Neural cell (in vitro differentiated cells): ENCODE measurements around the gene NECTIN1. TPM values are rescaled to one million over a fixed set of nuclear protein-coding genes. Genes with fewer than 3 reads are reported as not detected.

ENCODE experiments used
- H2AFZ ChIP-seq: fragments of 200-600, 300-800 bp; sonication (generic), shearing (Covaris generic); 2 replicates; pipeline ENCODE4 v1.6.0; 2014; ENCODE audit warnings: low read depth, mild to moderate bottlenecking, antibody characterized with exemption, low read length, moderate library complexity
- H3F3A ChIP-seq: fragments of 200-600 bp; shearing (Covaris generic); 2 replicates; pipeline ENCODE4 v1.6.1; 2016; ENCODE audit warnings: mild to moderate bottlenecking, moderate library complexity, mixed read lengths, antibody characterized with exemption, low read length; ENCODE audit not compliant: insufficient read depth, poor library complexity, severe bottlenecking
- H3K27ac ChIP-seq: fragments of 200-600, 300-800 bp; sonication (generic), shearing (Covaris generic); 2 replicates; pipeline ENCODE4 v1.5.1; 2014; ENCODE audit warnings: mild to moderate bottlenecking, low read length, moderate library complexity
- H3K27me3 ChIP-seq: fragments of 300-800, 200-600 bp; sonication (generic), shearing (Covaris generic); 2 replicates; pipeline ENCODE4 v1.6.0; 2014; ENCODE audit warnings: mild to moderate bottlenecking, low read depth, low read length, moderate library complexity; ENCODE audit not compliant: insufficient read depth
- H3K36me3 ChIP-seq: fragments of 300-800, 200-600 bp; sonication (generic), shearing (Covaris generic); 2 replicates; pipeline ENCODE4 v1.5.1; 2014; ENCODE audit warnings: mild to moderate bottlenecking, antibody characterized with exemption, low read length, moderate library complexity; ENCODE audit not compliant: insufficient read depth
- H3K4me2 ChIP-seq: fragments of 300-800, 200-600 bp; sonication (generic), shearing (Covaris generic); 2 replicates; pipeline ENCODE4 v1.6.0; 2014; ENCODE audit warnings: mild to moderate bottlenecking, low read length
- H3K4me3 ChIP-seq: fragments of 300-800, 200-600 bp; sonication (generic), shearing (Covaris generic); 2 replicates; pipeline ENCODE4 v1.5.1; 2014; ENCODE audit warnings: mild to moderate bottlenecking, low read length, moderate library complexity
- H3K79me2 ChIP-seq: fragments of 200-600 bp; shearing (Covaris generic); replicated peaks from 2 replicates; pipeline ENCODE4 v1.6.0; 2014; ENCODE audit warnings: mild to moderate bottlenecking, low read length, moderate library complexity; ENCODE audit not compliant: insufficient read depth
- H3K9ac ChIP-seq: fragments of 300-800, 200-600 bp; sonication (generic), shearing (Covaris generic); 2 replicates; pipeline ENCODE4 v1.6.1; 2016; ENCODE audit warnings: mild to moderate bottlenecking, low read length, mixed read lengths
- H3K9me2 ChIP-seq: fragments of 200-600 bp; shearing (Covaris generic); 2 replicates; pipeline ENCODE4 v1.6.1; 2016; ENCODE audit warnings: mild to moderate bottlenecking, low read length, mixed read lengths; ENCODE audit not compliant: insufficient read depth
- H3K9me3 ChIP-seq: fragments of 200-600, 300-800 bp; sonication (generic), shearing (Covaris generic); 2 replicates; pipeline ENCODE4 v1.6.1; 2016; ENCODE audit warnings: mild to moderate bottlenecking, mixed run types, low read length, moderate library complexity, mixed read lengths
- H4K20me1 ChIP-seq: fragments of 200-600 bp; shearing (Covaris generic); 2 replicates; pipeline ENCODE4 v1.6.1; 2016; ENCODE audit warnings: mild to moderate bottlenecking, mixed run types; ENCODE audit not compliant: insufficient read depth
- EP300 ChIP-seq: fragments of 450-650 bp; conservative IDR thresholded peaks from 2 replicates; pipeline ENCODE4 v1.6.1; 2014; ENCODE audit warnings: antibody characterized with exemption, mild to moderate bottlenecking, moderate library complexity; ENCODE audit not compliant: poor library complexity, severe bottlenecking
- EZH2 ChIP-seq: fragments of 200-600, 300-800 bp; shearing (Covaris generic), sonication (generic); IDR thresholded peaks from 2 replicates; pipeline ENCODE4 v1.6.1; 2014; ENCODE audit warnings: antibody characterized with exemption, low read length, borderline replicate concordance, mild to moderate bottlenecking; ENCODE audit not compliant: insufficient read depth, poor library complexity, severe bottlenecking
- MXI1 ChIP-seq: fragments of 450-650 bp; conservative IDR thresholded peaks from 2 replicates; pipeline ENCODE4 v1.6.1; 2014; ENCODE audit warnings: antibody characterized with exemption, mild to moderate bottlenecking; ENCODE audit not compliant: poor library complexity, severe bottlenecking
- POLR2AphosphoS5 ChIP-seq: IDR thresholded peaks from 2 replicates; pipeline ENCODE4 v1.6.1; 2012
- RAD21 ChIP-seq: fragments of 450-650 bp; conservative IDR thresholded peaks from 2 replicates; pipeline ENCODE4 v1.6.1; 2014; ENCODE audit warnings: antibody characterized with exemption, mild to moderate bottlenecking, moderate library complexity
- REST ChIP-seq: IDR thresholded peaks from 2 replicates; pipeline ENCODE4 v1.6.1; 2012; ENCODE audit warnings: borderline replicate concordance
- SMC3 ChIP-seq: fragments of 450-650 bp; conservative IDR thresholded peaks from 2 replicates; pipeline ENCODE4 v1.6.1; 2014; ENCODE audit warnings: antibody characterized with exemption, mild to moderate bottlenecking, moderate library complexity; ENCODE audit not compliant: poor library complexity
- TAF1 ChIP-seq: IDR thresholded peaks from 2 replicates; pipeline ENCODE4 v1.6.1; 2012; ENCODE audit warnings: low read depth
- polyA plus RNA-seq: library from polyadenylated mRNA; depleted of rRNA; stranded (reverse); fragments of >200 nt; gene quantifications from 2 replicates; pipeline ENCODE4 v1.2.3, GENCODE V29; 2014
- TF ChIP-seq, protein P1 (sequence below): fragments of 450-650 bp; IDR thresholded peaks from 2 replicates; pipeline ENCODE4 v1.5.1; 2014; ENCODE audit warnings: antibody characterized with exemption, mild to moderate bottlenecking, moderate library complexity; ENCODE audit not compliant: poor library complexity, severe bottlenecking

The NECTIN1 gene
- polyA plus RNA-seq, 1 donor from 2014 or later, result 5.6 TPM

DNA sequence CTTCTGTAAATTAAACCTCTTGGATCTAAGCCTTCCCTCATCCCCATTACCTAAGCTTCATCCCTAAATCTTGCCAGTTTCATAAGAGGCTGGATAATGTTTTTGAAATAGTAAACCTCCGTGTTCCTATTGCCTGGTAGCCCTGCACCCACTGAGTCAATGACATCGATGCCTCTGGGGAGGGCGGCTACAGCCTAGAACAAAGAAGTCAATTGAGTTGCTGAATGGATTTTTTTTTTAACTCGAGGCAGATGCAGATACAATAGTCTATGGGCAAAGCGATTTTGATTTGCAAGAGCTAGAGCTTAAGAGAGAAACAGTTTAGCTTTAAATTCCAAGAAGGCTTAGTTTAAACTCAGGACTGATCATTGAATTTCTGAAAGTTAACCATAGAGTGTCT is 121.3 kb downstream of the NECTIN1 start:
- Histone ChIP-seq H3K9me2 (no peaks in the 10 kb centered on the region), H3K36me3 (no peaks in the 10 kb centered on the region), H3K27ac (no peak overlapping the region), H3K9me3 (no peaks in the 10 kb centered on the region), H3K4me2 (no peak overlapping the region), H3K4me3 (no peak overlapping the region), H2AFZ (no peak overlapping the region), H3F3A (no peaks in the 10 kb centered on the region), H3K27me3 (no peaks in the 10 kb centered on the region), H3K79me2 (no peaks in the 10 kb centered on the region), H3K9ac (no peak overlapping the region), H4K20me1 (no peaks in the 10 kb centered on the region)
- TF ChIP-seq POLR2AphosphoS5 (no peak), SMC3 (no peak), MXI1 (no peak), REST (no peak), EZH2 (no peak), RAD21 (no peak), TAF1 (no peak), EP300 (no peak)
- TF ChIP-seq, protein P1, sequence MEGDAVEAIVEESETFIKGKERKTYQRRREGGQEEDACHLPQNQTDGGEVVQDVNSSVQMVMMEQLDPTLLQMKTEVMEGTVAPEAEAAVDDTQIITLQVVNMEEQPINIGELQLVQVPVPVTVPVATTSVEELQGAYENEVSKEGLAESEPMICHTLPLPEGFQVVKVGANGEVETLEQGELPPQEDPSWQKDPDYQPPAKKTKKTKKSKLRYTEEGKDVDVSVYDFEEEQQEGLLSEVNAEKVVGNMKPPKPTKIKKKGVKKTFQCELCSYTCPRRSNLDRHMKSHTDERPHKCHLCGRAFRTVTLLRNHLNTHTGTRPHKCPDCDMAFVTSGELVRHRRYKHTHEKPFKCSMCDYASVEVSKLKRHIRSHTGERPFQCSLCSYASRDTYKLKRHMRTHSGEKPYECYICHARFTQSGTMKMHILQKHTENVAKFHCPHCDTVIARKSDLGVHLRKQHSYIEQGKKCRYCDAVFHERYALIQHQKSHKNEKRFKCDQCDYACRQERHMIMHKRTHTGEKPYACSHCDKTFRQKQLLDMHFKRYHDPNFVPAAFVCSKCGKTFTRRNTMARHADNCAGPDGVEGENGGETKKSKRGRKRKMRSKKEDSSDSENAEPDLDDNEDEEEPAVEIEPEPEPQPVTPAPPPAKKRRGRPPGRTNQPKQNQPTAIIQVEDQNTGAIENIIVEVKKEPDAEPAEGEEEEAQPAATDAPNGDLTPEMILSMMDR, result no peak

- Histone ChIP-seq H3K27me3 (no peaks in the 10 kb centered on the region), H3K4me3 (no peak overlapping the region), H3F3A (no peaks in the 10 kb centered on the region), H3K79me2 (no peaks in the 10 kb centered on the region), H3K36me3 (no peaks in the 10 kb centered on the region), H3K27ac (no peak overlapping the region), H3K4me2 (no peak overlapping the region), H2AFZ (no peak overlapping the region), H3K9me2 (no peaks in the 10 kb centered on the region), H4K20me1 (no peaks in the 10 kb centered on the region), H3K9ac (no peak overlapping the region), H3K9me3 (no peaks in the 10 kb centered on the region)
- no peak for TF ChIP-seq RAD21
- peak; percentile 29 for TF ChIP-seq POLR2AphosphoS5
- TF ChIP-seq EP300, result no peak
Observed at GRCh38 chr11:119605137-119605665, 123.8 kb downstream of the NECTIN1 start.
